Neural cell (in vitro differentiated cells): ENCODE data around the gene TIMM13. TPM values are rescaled to one million over a fixed set of nuclear protein-coding genes. Genes with fewer than 3 reads are reported as not detected.

ENCODE experiments used
- H2AFZ ChIP-seq: fragments of 200-600, 300-800 bp; sonication (generic), shearing (Covaris generic); 2 replicates; pipeline ENCODE4 v1.6.0; 2014; ENCODE audit warnings: low read depth, mild to moderate bottlenecking, antibody characterized with exemption, low read length, moderate library complexity
- H3F3A ChIP-seq: fragments of 200-600 bp; shearing (Covaris generic); 2 replicates; pipeline ENCODE4 v1.6.1; 2016; ENCODE audit warnings: mild to moderate bottlenecking, moderate library complexity, mixed read lengths, antibody characterized with exemption, low read length; ENCODE audit not compliant: insufficient read depth, poor library complexity, severe bottlenecking
- H3K27ac ChIP-seq: fragments of 200-600, 300-800 bp; sonication (generic), shearing (Covaris generic); 2 replicates; pipeline ENCODE4 v1.5.1; 2014; ENCODE audit warnings: mild to moderate bottlenecking, low read length, moderate library complexity
- H3K27me3 ChIP-seq: fragments of 300-800, 200-600 bp; sonication (generic), shearing (Covaris generic); 2 replicates; pipeline ENCODE4 v1.6.0; 2014; ENCODE audit warnings: mild to moderate bottlenecking, low read depth, low read length, moderate library complexity; ENCODE audit not compliant: insufficient read depth
- H3K36me3 ChIP-seq: fragments of 300-800, 200-600 bp; sonication (generic), shearing (Covaris generic); 2 replicates; pipeline ENCODE4 v1.5.1; 2014; ENCODE audit warnings: mild to moderate bottlenecking, antibody characterized with exemption, low read length, moderate library complexity; ENCODE audit not compliant: insufficient read depth
- H3K4me2 ChIP-seq: fragments of 300-800, 200-600 bp; sonication (generic), shearing (Covaris generic); 2 replicates; pipeline ENCODE4 v1.6.0; 2014; ENCODE audit warnings: mild to moderate bottlenecking, low read length
- H3K4me3 ChIP-seq: fragments of 300-800, 200-600 bp; sonication (generic), shearing (Covaris generic); 2 replicates; pipeline ENCODE4 v1.5.1; 2014; ENCODE audit warnings: mild to moderate bottlenecking, low read length, moderate library complexity
- H3K79me2 ChIP-seq: fragments of 200-600 bp; shearing (Covaris generic); replicated peaks from 2 replicates; pipeline ENCODE4 v1.6.0; 2014; ENCODE audit warnings: mild to moderate bottlenecking, low read length, moderate library complexity; ENCODE audit not compliant: insufficient read depth
- H3K9ac ChIP-seq: fragments of 300-800, 200-600 bp; sonication (generic), shearing (Covaris generic); 2 replicates; pipeline ENCODE4 v1.6.1; 2016; ENCODE audit warnings: mild to moderate bottlenecking, low read length, mixed read lengths
- H3K9me2 ChIP-seq: fragments of 200-600 bp; shearing (Covaris generic); 2 replicates; pipeline ENCODE4 v1.6.1; 2016; ENCODE audit warnings: mild to moderate bottlenecking, low read length, mixed read lengths; ENCODE audit not compliant: insufficient read depth
- H3K9me3 ChIP-seq: fragments of 200-600, 300-800 bp; sonication (generic), shearing (Covaris generic); 2 replicates; pipeline ENCODE4 v1.6.1; 2016; ENCODE audit warnings: mild to moderate bottlenecking, mixed run types, low read length, moderate library complexity, mixed read lengths
- H4K20me1 ChIP-seq: fragments of 200-600 bp; shearing (Covaris generic); 2 replicates; pipeline ENCODE4 v1.6.1; 2016; ENCODE audit warnings: mild to moderate bottlenecking, mixed run types; ENCODE audit not compliant: insufficient read depth
- EP300 ChIP-seq: fragments of 450-650 bp; conservative IDR thresholded peaks from 2 replicates; pipeline ENCODE4 v1.6.1; 2014; ENCODE audit warnings: antibody characterized with exemption, mild to moderate bottlenecking, moderate library complexity; ENCODE audit not compliant: poor library complexity, severe bottlenecking
- EZH2 ChIP-seq: fragments of 200-600, 300-800 bp; shearing (Covaris generic), sonication (generic); IDR thresholded peaks from 2 replicates; pipeline ENCODE4 v1.6.1; 2014; ENCODE audit warnings: antibody characterized with exemption, low read length, borderline replicate concordance, mild to moderate bottlenecking; ENCODE audit not compliant: insufficient read depth, poor library complexity, severe bottlenecking
- MXI1 ChIP-seq: fragments of 450-650 bp; conservative IDR thresholded peaks from 2 replicates; pipeline ENCODE4 v1.6.1; 2014; ENCODE audit warnings: antibody characterized with exemption, mild to moderate bottlenecking; ENCODE audit not compliant: poor library complexity, severe bottlenecking
- POLR2AphosphoS5 ChIP-seq: IDR thresholded peaks from 2 replicates; pipeline ENCODE4 v1.6.1; 2012
- RAD21 ChIP-seq: fragments of 450-650 bp; conservative IDR thresholded peaks from 2 replicates; pipeline ENCODE4 v1.6.1; 2014; ENCODE audit warnings: antibody characterized with exemption, mild to moderate bottlenecking, moderate library complexity
- SMC3 ChIP-seq: fragments of 450-650 bp; conservative IDR thresholded peaks from 2 replicates; pipeline ENCODE4 v1.6.1; 2014; ENCODE audit warnings: antibody characterized with exemption, mild to moderate bottlenecking, moderate library complexity; ENCODE audit not compliant: poor library complexity
- TAF1 ChIP-seq: IDR thresholded peaks from 2 replicates; pipeline ENCODE4 v1.6.1; 2012; ENCODE audit warnings: low read depth
- polyA minus RNA-seq: library from RNA; depleted of rRNA, polyadenylated mRNA; stranded (reverse); fragments of >200 nt; gene quantifications from 2 replicates; pipeline ENCODE4 v1.2.3, GENCODE V29; 2014
- polyA plus RNA-seq: library from polyadenylated mRNA; depleted of rRNA; stranded (reverse); fragments of >200 nt; gene quantifications from 2 replicates; pipeline ENCODE4 v1.2.3, GENCODE V29; 2014
- TF ChIP-seq, protein P1 (sequence below): IDR thresholded peaks from 2 replicates; pipeline ENCODE4 v1.6.1; 2012; ENCODE audit warnings: borderline replicate concordance
- TF ChIP-seq, protein P2 (sequence below): fragments of 450-650 bp; IDR thresholded peaks from 2 replicates; pipeline ENCODE4 v1.5.1; 2014; ENCODE audit warnings: antibody characterized with exemption, mild to moderate bottlenecking, moderate library complexity; ENCODE audit not compliant: poor library complexity, severe bottlenecking

Gene TIMM13
- polyA plus RNA-seq (61.0 and 73.0 TPM in 2 replicates), polyA minus RNA-seq (20.7 and 25.3 TPM in 2 replicates)

DNA sequence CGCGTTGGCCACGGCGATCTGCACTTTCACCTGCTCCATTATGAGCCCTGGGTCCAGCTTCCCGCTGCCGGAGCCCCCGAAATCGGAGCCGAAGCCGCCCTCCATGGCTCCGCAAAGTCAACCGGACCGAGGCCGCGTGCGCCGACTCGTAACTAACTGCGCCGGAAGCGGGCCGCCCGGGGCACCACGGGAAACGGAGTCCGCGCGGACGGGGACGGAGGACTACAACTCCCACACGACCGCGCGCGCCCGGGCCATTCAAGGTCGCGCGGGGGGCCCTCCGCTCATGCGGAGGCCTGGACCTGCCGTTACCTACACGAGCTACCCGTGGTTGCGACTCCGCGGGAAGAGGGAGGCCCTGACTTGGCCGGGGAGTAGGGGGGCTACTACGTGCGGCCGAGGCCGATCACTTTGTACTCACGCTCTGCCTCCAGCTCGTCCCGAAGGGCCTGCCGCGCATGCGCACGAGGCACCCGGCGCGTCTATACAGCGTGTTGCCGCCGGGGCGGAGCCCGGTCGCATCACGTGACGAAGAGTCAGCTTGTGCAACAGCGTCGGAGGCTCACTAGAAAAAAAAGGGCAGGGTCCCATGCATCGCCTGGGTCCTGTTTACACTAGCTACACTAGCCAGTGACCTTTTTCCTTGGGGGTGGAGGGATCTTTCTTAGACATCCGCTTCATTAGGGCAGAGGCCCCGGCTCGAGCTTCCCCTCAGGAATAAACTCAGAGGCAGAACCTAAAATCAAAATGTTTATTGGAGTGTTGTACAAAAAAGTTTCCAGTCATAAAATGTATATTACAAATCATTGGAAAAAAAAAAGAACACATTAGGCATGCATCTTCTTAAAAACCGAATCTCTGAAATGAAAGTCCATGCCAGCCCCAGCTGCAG is at the start of gene TIMM13:
TIMM13 (minus strand) TSS at position 158 of the 892 bp plus-strand sequence; CDS start at position 105, 53 bp downstream.
- H3K4me3 ChIP-seq, result peak within 1 kb of the TSS; percentile 100
- H3K4me2 ChIP-seq, result peak within 1 kb of the TSS; percentile 59
- H3K9me3 ChIP-seq, result no peaks in the 10 kb centered on the region
- H3F3A ChIP-seq, result no peaks in the 10 kb centered on the region
- no peaks in the 10 kb centered on the region for H3K36me3 ChIP-seq
- no peaks in the 10 kb centered on the region for H3K27me3 ChIP-seq
- peak within 1 kb of the TSS; percentile 63 for H2AFZ ChIP-seq
- peaks cover 7% of the 10 kb centered on the region for H4K20me1 ChIP-seq
- H3K9me2 ChIP-seq, result no peaks in the 10 kb centered on the region
- H3K79me2 ChIP-seq, result peaks cover 11% of the 10 kb centered on the region
- peak within 1 kb of the TSS; percentile 94 for H3K9ac ChIP-seq
- peak within 1 kb of the TSS; percentile 93 for H3K27ac ChIP-seq
- peak; percentile 72 for TF ChIP-seq EP300
- peak; percentile 68 for TF ChIP-seq TAF1
- peak; percentile 96 for TF ChIP-seq MXI1
- TF ChIP-seq, protein P1, sequence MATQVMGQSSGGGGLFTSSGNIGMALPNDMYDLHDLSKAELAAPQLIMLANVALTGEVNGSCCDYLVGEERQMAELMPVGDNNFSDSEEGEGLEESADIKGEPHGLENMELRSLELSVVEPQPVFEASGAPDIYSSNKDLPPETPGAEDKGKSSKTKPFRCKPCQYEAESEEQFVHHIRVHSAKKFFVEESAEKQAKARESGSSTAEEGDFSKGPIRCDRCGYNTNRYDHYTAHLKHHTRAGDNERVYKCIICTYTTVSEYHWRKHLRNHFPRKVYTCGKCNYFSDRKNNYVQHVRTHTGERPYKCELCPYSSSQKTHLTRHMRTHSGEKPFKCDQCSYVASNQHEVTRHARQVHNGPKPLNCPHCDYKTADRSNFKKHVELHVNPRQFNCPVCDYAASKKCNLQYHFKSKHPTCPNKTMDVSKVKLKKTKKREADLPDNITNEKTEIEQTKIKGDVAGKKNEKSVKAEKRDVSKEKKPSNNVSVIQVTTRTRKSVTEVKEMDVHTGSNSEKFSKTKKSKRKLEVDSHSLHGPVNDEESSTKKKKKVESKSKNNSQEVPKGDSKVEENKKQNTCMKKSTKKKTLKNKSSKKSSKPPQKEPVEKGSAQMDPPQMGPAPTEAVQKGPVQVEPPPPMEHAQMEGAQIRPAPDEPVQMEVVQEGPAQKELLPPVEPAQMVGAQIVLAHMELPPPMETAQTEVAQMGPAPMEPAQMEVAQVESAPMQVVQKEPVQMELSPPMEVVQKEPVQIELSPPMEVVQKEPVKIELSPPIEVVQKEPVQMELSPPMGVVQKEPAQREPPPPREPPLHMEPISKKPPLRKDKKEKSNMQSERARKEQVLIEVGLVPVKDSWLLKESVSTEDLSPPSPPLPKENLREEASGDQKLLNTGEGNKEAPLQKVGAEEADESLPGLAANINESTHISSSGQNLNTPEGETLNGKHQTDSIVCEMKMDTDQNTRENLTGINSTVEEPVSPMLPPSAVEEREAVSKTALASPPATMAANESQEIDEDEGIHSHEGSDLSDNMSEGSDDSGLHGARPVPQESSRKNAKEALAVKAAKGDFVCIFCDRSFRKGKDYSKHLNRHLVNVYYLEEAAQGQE, result peak; percentile 37
- TF ChIP-seq, protein P2, sequence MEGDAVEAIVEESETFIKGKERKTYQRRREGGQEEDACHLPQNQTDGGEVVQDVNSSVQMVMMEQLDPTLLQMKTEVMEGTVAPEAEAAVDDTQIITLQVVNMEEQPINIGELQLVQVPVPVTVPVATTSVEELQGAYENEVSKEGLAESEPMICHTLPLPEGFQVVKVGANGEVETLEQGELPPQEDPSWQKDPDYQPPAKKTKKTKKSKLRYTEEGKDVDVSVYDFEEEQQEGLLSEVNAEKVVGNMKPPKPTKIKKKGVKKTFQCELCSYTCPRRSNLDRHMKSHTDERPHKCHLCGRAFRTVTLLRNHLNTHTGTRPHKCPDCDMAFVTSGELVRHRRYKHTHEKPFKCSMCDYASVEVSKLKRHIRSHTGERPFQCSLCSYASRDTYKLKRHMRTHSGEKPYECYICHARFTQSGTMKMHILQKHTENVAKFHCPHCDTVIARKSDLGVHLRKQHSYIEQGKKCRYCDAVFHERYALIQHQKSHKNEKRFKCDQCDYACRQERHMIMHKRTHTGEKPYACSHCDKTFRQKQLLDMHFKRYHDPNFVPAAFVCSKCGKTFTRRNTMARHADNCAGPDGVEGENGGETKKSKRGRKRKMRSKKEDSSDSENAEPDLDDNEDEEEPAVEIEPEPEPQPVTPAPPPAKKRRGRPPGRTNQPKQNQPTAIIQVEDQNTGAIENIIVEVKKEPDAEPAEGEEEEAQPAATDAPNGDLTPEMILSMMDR, result no peak
- no peak for TF ChIP-seq EZH2
- peak; percentile 26 for TF ChIP-seq SMC3
- no peak for TF ChIP-seq RAD21
- peak; percentile 89 for TF ChIP-seq POLR2AphosphoS5

DNA sequence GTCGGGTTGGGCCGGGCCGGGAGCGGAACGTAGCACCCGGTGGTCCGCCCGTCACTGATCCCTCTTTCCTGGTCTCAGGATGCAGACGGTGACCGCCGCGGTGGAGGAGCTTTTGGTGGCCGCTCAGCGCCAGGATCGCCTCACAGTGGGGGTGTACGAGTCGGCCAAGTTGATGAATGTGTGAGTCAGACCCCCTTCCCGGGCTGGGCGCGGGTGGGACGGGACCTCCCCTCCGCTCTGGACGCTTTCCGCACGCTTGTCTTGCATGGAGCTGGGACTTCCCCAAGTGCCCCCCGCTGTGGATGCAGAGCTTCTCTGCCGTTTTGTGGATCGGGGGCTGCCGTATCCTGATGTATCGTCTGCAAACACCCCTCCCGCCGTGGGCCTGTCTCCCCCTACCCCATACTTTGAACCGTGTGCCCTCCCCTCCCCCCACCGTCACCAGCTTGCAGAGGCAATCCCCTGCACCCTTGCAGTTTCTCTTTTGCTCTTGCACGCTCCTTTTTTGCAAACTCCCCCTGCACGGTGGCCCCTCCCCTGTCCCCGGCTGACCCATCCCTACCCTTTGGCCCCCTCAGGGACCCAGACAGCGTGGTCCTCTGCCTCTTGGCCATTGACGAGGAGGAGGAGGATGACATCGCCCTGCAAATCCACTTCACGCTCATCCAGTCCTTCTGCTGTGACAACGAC is 49.2 kb upstream of the TIMM13 start:
- H3K36me3 ChIP-seq, result no peaks in the 10 kb centered on the region
- H4K20me1 ChIP-seq, result no peaks in the 10 kb centered on the region
- no peaks in the 10 kb centered on the region for H3K9me3 ChIP-seq
- TF ChIP-seq, protein P1, result no peak
- no peak for TF ChIP-seq MXI1
- no peak for TF ChIP-seq RAD21
- no peak for TF ChIP-seq EP300
- no peak for TF ChIP-seq SMC3
- TF ChIP-seq TAF1, result no peak
- TF ChIP-seq, protein P2, result no peak
- no peak for TF ChIP-seq POLR2AphosphoS5
- no peak for TF ChIP-seq EZH2
- peak overlapping the region; percentile 72 for H3K4me3 ChIP-seq
- H3K27ac ChIP-seq, result no peak overlapping the region
- peak overlapping the region; percentile 43 for H3K9ac ChIP-seq
- H3F3A ChIP-seq, result no peaks in the 10 kb centered on the region
- H3K79me2 ChIP-seq, result no peaks in the 10 kb centered on the region
- H3K27me3 ChIP-seq, result peaks cover 62% of the 10 kb centered on the region
- no peak overlapping the region for H2AFZ ChIP-seq
- H3K4me2 ChIP-seq, result peak overlapping the region; percentile 71
- H3K9me2 ChIP-seq, result no peaks in the 10 kb centered on the region
